ENCODE measurements around the gene TRIOBP.

TRIOBP gene

GRCh38 chr22:37784829-37785495 is 88.1 kb downstream of the TRIOBP start:
- peak; percentile 93 to 95 for DNase-seq
- no peak overlapping the region for H4K8ac ChIP-seq (ENCODE audit: low read depth, low read length)
- no peak overlapping the region for H4K12ac ChIP-seq (ENCODE audit: low read depth, low read length)
- no peak overlapping the region for H3K18ac ChIP-seq (ENCODE audit: low read length)
- no peaks in the 10 kb centered on the region for H3K9me3 ChIP-seq (ENCODE audit: insufficient read depth, low read depth, low read length)
- H3K36me3 ChIP-seq (ENCODE audit: control insufficient read depth in 1 of 2, insufficient read depth in 2 of 2, low read length in 2 of 2): no peaks in the 10 kb centered on the region
- H3K79me2 ChIP-seq (ENCODE audit: control insufficient read depth, insufficient read depth, low read length, poor library complexity): no peaks in the 10 kb centered on the region
- WGBS (ENCODE audit: extremely low coverage, insufficient coverage, insufficient read length): no CpG with 5 or more reads among the region's 11 CpGs
- H3K9ac ChIP-seq (ENCODE audit: low read length): no peak overlapping the region
- H2BK120ac ChIP-seq (ENCODE audit: insufficient read depth, low read length, poor library complexity): no peak overlapping the region
- H4K91ac ChIP-seq (ENCODE audit: low read depth, low read length): peak overlapping the region; percentile 46
- H3K4me1 ChIP-seq (ENCODE audit: control insufficient read depth in 1 of 2, insufficient read depth in 2 of 2, low read length in 2 of 2): peaks cover 2 to 8% of the 10 kb centered on the region in 2 experiments
- H3K79me1 ChIP-seq (ENCODE audit: low read length): peaks cover 2% of the 10 kb centered on the region
- no peak overlapping the region for H2BK12ac ChIP-seq (ENCODE audit: low read length)
- H3K4ac ChIP-seq (ENCODE audit: low read depth, low read length): no peak overlapping the region
- H3K27ac ChIP-seq (ENCODE audit: low read depth, low read length): no peak overlapping the region
- H2BK5ac ChIP-seq (ENCODE audit: low read depth, low read length, poor library complexity): no peak overlapping the region
- H2AFZ ChIP-seq (ENCODE audit: insufficient read depth, low read length, poor library complexity): no peak overlapping the region
- no peak overlapping the region for H3K4me3 ChIP-seq (ENCODE audit: low read depth, low read length)
- H3K27me3 ChIP-seq (ENCODE audit: insufficient read depth, low read length): no peaks in the 10 kb centered on the region
- H3K23ac ChIP-seq (ENCODE audit: low read length): no peak overlapping the region
- H3K4me2 ChIP-seq (ENCODE audit: low read length): no peak overlapping the region
- H3K14ac ChIP-seq (ENCODE audit: low read length): no peak overlapping the region
- H2AK5ac ChIP-seq (ENCODE audit: low read length): no peak overlapping the region

GRCh38 chr22:37790234-37790633 is 93.4 kb downstream of the TRIOBP start:
- H3K27me3 ChIP-seq (ENCODE audit: insufficient read depth, low read length): no peaks in the 10 kb centered on the region
- no peak overlapping the region for H2BK5ac ChIP-seq (ENCODE audit: low read depth, low read length, poor library complexity)
- no peak overlapping the region for H2AK5ac ChIP-seq (ENCODE audit: low read length)
- H2BK120ac ChIP-seq (ENCODE audit: insufficient read depth, low read length, poor library complexity): no peak overlapping the region
- H3K79me2 ChIP-seq (ENCODE audit: control insufficient read depth, insufficient read depth, low read length, poor library complexity): no peaks in the 10 kb centered on the region
- no peak overlapping the region for H3K27ac ChIP-seq (ENCODE audit: low read depth, low read length)
- no peaks in the 10 kb centered on the region for H3K36me3 ChIP-seq (ENCODE audit: control insufficient read depth in 1 of 2, insufficient read depth in 2 of 2, low read length in 2 of 2)
- no peaks in the 10 kb centered on the region for H3K79me1 ChIP-seq (ENCODE audit: low read length)
- H3K4me2 ChIP-seq (ENCODE audit: low read length): no peak overlapping the region
- H4K91ac ChIP-seq (ENCODE audit: low read depth, low read length): no peak overlapping the region
- peaks cover 2 to 3% of the 10 kb centered on the region in 2 experiments for H3K4me1 ChIP-seq (ENCODE audit: control insufficient read depth in 1 of 2, insufficient read depth in 2 of 2, low read length in 2 of 2)
- peak; percentile 71 to 91 for DNase-seq
- WGBS (ENCODE audit: extremely low coverage, insufficient coverage, insufficient read length): no CpG with 5 or more reads among the region's 2 CpGs
- no peak overlapping the region for H3K9ac ChIP-seq (ENCODE audit: low read length)
- H3K9me3 ChIP-seq (ENCODE audit: insufficient read depth, low read depth, low read length): no peaks in the 10 kb centered on the region
- no peak overlapping the region for H3K23ac ChIP-seq (ENCODE audit: low read length)
- H4K12ac ChIP-seq (ENCODE audit: low read depth, low read length): no peak overlapping the region
- H2AFZ ChIP-seq (ENCODE audit: insufficient read depth, low read length, poor library complexity): no peak overlapping the region
- no peak overlapping the region for H4K8ac ChIP-seq (ENCODE audit: low read depth, low read length)
- H3K4me3 ChIP-seq (ENCODE audit: low read depth, low read length): no peak overlapping the region
- H3K14ac ChIP-seq (ENCODE audit: low read length): no peak overlapping the region
- no peak overlapping the region for H2BK12ac ChIP-seq (ENCODE audit: low read length)
- H3K18ac ChIP-seq (ENCODE audit: low read length): no peak overlapping the region
- H3K4ac ChIP-seq (ENCODE audit: low read depth, low read length): no peak overlapping the region

GRCh38 chr22:37792494-37792893 is 95.6 kb downstream of the TRIOBP start:
- no peak overlapping the region for H3K27ac ChIP-seq (ENCODE audit: low read depth, low read length)
- peak; percentile 60 to 79 for DNase-seq
- H2AFZ ChIP-seq (ENCODE audit: insufficient read depth, low read length, poor library complexity): no peak overlapping the region
- no peak overlapping the region for H3K4ac ChIP-seq (ENCODE audit: low read depth, low read length)
- H3K27me3 ChIP-seq (ENCODE audit: insufficient read depth, low read length): no peaks in the 10 kb centered on the region
- H3K4me2 ChIP-seq (ENCODE audit: low read length): no peak overlapping the region
- no peaks in the 10 kb centered on the region for H3K36me3 ChIP-seq (ENCODE audit: control insufficient read depth in 1 of 2, insufficient read depth in 2 of 2, low read length in 2 of 2)
- H3K79me1 ChIP-seq (ENCODE audit: low read length): no peaks in the 10 kb centered on the region
- H2AK5ac ChIP-seq (ENCODE audit: low read length): no peak overlapping the region
- no peak overlapping the region for H3K18ac ChIP-seq (ENCODE audit: low read length)
- peaks cover 2 to 3% of the 10 kb centered on the region in 2 experiments for H3K4me1 ChIP-seq (ENCODE audit: control insufficient read depth in 1 of 2, insufficient read depth in 2 of 2, low read length in 2 of 2)
- H2BK120ac ChIP-seq (ENCODE audit: insufficient read depth, low read length, poor library complexity): no peak overlapping the region
- no peaks in the 10 kb centered on the region for H3K9me3 ChIP-seq (ENCODE audit: insufficient read depth, low read depth, low read length)
- H2BK5ac ChIP-seq (ENCODE audit: low read depth, low read length, poor library complexity): no peak overlapping the region
- no CpG with 5 or more reads among the region's 6 CpGs for WGBS (ENCODE audit: extremely low coverage, insufficient coverage, insufficient read length)
- H3K23ac ChIP-seq (ENCODE audit: low read length): no peak overlapping the region
- H3K79me2 ChIP-seq (ENCODE audit: control insufficient read depth, insufficient read depth, low read length, poor library complexity): no peaks in the 10 kb centered on the region
- no peak overlapping the region for H2BK12ac ChIP-seq (ENCODE audit: low read length)
- H3K14ac ChIP-seq (ENCODE audit: low read length): no peak overlapping the region
- H4K12ac ChIP-seq (ENCODE audit: low read depth, low read length): no peak overlapping the region
- H3K4me3 ChIP-seq (ENCODE audit: low read depth, low read length): no peak overlapping the region
- no peak overlapping the region for H4K8ac ChIP-seq (ENCODE audit: low read depth, low read length)
- no peak overlapping the region for H4K91ac ChIP-seq (ENCODE audit: low read depth, low read length)
- no peak overlapping the region for H3K9ac ChIP-seq (ENCODE audit: low read length)

GRCh38 chr22:37794376-37794775 is 97.5 kb downstream of the TRIOBP start:
- no peak overlapping the region for H2BK120ac ChIP-seq (ENCODE audit: insufficient read depth, low read length, poor library complexity)
- H3K79me1 ChIP-seq (ENCODE audit: low read length): no peaks in the 10 kb centered on the region
- no peak overlapping the region for H2BK12ac ChIP-seq (ENCODE audit: low read length)
- H2BK5ac ChIP-seq (ENCODE audit: low read depth, low read length, poor library complexity): no peak overlapping the region
- peaks cover 2 to 3% of the 10 kb centered on the region in 2 experiments for H3K4me1 ChIP-seq (ENCODE audit: control insufficient read depth in 1 of 2, insufficient read depth in 2 of 2, low read length in 2 of 2)
- H4K12ac ChIP-seq (ENCODE audit: low read depth, low read length): no peak overlapping the region
- no peak overlapping the region for H3K27ac ChIP-seq (ENCODE audit: low read depth, low read length)
- DNase-seq: peak; percentile 78 to 89
- no peak overlapping the region for H3K23ac ChIP-seq (ENCODE audit: low read length)
- WGBS (ENCODE audit: extremely low coverage, insufficient coverage, insufficient read length): no CpG with 5 or more reads among the region's 2 CpGs
- no peaks in the 10 kb centered on the region for H3K9me3 ChIP-seq (ENCODE audit: insufficient read depth, low read depth, low read length)
- no peak overlapping the region for H3K14ac ChIP-seq (ENCODE audit: low read length)
- H2AK5ac ChIP-seq (ENCODE audit: low read length): no peak overlapping the region
- H4K8ac ChIP-seq (ENCODE audit: low read depth, low read length): no peak overlapping the region
- H3K79me2 ChIP-seq (ENCODE audit: control insufficient read depth, insufficient read depth, low read length, poor library complexity): no peaks in the 10 kb centered on the region
- no peak overlapping the region for H3K9ac ChIP-seq (ENCODE audit: low read length)
- H3K36me3 ChIP-seq (ENCODE audit: control insufficient read depth in 1 of 2, insufficient read depth in 2 of 2, low read length in 2 of 2): no peaks in the 10 kb centered on the region
- H3K4ac ChIP-seq (ENCODE audit: low read depth, low read length): no peak overlapping the region
- no peak overlapping the region for H3K4me3 ChIP-seq (ENCODE audit: low read depth, low read length)
- no peak overlapping the region for H4K91ac ChIP-seq (ENCODE audit: low read depth, low read length)
- peak overlapping the region; percentile 35 for H2AFZ ChIP-seq (ENCODE audit: insufficient read depth, low read length, poor library complexity)
- H3K27me3 ChIP-seq (ENCODE audit: insufficient read depth, low read length): no peaks in the 10 kb centered on the region
- H3K4me2 ChIP-seq (ENCODE audit: low read length): no peak overlapping the region
- no peak overlapping the region for H3K18ac ChIP-seq (ENCODE audit: low read length)
